ENCODE measurements around the gene GRAPL.
"Not testable (repeated sequence)": the region's sequence is repeated elsewhere in the genome, so short reads cannot be mapped to it uniquely, and the experiment has no call there.

Gene GRAPL

GRCh38 chr17:19127148-19127980 is at the start of gene GRAPL:
GRAPL (plus strand) TSS chr17:19127589; CDS start chr17:19127620, 31 bp downstream.
- not testable (repeated sequence) for DNase-seq

GRCh38 chr17:19088804-19089685 is 38.3 kb upstream of the GRAPL start:
- DNase-seq: not testable (repeated sequence)

GRCh38 chr17:19090058-19090772 is 37.2 kb upstream of the GRAPL start:
- not testable (repeated sequence) for DNase-seq

GRCh38 chr17:19092737-19093683 is 34.4 kb upstream of the GRAPL start:
- not testable (repeated sequence) for DNase-seq

- not testable (repeated sequence) for DNase-seq
These were observed 33.5 kb upstream of the GRAPL start for GRCh38 chr17:19093684-19094438.

- not testable (repeated sequence) for DNase-seq
These were observed 18.9 kb upstream of the GRAPL start for GRCh38 chr17:19108517-19108916.

- DNase-seq: not testable (repeated sequence)
These were observed 16.9 kb upstream of the GRAPL start for GRCh38 chr17:19110189-19111097.

GRCh38 chr17:19111111-19111711 is 16.2 kb upstream of the GRAPL start:
- not testable (repeated sequence) for DNase-seq

GRCh38 chr17:19111801-19112458 is 15.5 kb upstream of the GRAPL start:
- DNase-seq: not testable (repeated sequence)

- DNase-seq: not testable (repeated sequence)
These were observed 14.9 kb upstream of the GRAPL start for GRCh38 chr17:19112459-19112826.

GRCh38 chr17:19118695-19119094 is 8.7 kb upstream of the GRAPL start:
- DNase-seq: not testable (repeated sequence)

- not testable (repeated sequence) for DNase-seq
These were observed 2.1 kb upstream of the GRAPL start for GRCh38 chr17:19125289-19125688.

- DNase-seq: not testable (repeated sequence)
These were observed 2.1 kb downstream of the GRAPL start for GRCh38 chr17:19129500-19129899.

GRCh38 chr17:19131108-19131507 is 3.7 kb downstream of the GRAPL start:
- DNase-seq: not testable (repeated sequence)

GRCh38 chr17:19131772-19132171 is 4.4 kb downstream of the GRAPL start:
- DNase-seq: not testable (repeated sequence)

- not testable (repeated sequence) for DNase-seq
These were observed 6.4 kb downstream of the GRAPL start for GRCh38 chr17:19133793-19134192.

GRCh38 chr17:19135391-19135790 is 8.0 kb downstream of the GRAPL start:
- not testable (repeated sequence) for DNase-seq

- DNase-seq: not testable (repeated sequence)
These were observed 8.7 kb downstream of the GRAPL start for GRCh38 chr17:19136138-19136537.

GRCh38 chr17:19136605-19137004 is 9.2 kb downstream of the GRAPL start:
- not testable (repeated sequence) for DNase-seq
